ENCODE measurements around the gene ATXN1.

The ATXN1 gene

DNA sequence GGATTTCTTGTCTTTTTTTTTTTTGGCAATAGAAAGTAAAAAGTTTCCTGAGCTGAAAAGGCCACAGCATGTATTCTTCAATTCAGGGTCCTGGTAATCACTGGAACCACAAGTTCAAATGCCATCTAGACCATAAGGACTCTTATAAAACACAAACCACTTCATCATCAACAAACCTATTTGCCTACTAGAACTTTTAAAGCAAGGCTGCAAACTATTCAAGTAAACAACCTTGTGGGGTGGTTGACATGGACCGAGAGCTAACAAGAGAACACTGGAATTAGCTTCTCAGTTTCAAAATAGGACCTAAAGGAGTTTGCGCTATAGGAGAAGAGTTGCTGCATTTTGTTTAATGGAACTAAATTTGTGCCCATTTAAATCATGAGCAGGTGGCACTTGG, 215.9 kb downstream of the ATXN1 start:
- no peak for ATAC-seq (ENCODE audit: low read depth)

DNA sequence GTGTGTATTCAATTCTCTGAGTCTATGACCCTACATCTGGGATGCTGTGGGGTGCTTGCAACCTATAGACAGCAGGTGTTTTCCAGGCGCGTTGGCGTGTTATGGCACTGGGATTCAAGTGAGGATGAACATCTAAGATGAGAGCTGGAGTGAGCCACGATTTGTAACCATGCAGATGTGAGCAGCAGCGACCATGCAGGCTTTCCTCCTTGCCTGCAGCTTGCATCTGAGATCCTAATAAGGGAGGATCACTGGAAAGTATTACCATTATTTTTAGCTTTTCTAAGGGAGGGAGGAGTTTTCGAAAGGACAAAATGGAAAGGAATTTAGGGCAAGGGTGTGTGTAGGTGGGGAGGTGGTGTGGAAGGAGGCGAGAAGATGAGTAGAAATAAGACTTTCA, 216.7 kb downstream of the ATXN1 start:
- ATAC-seq (ENCODE audit: low read depth) = no peak
- Histone ChIP-seq H3K36me3 (ENCODE audit: low read depth) (no peaks in the 10 kb centered on the region), H3K27me3 (ENCODE audit: insufficient read depth, poor library complexity, severe bottlenecking) (no peaks in the 10 kb centered on the region), H3K4me1 (ENCODE audit: insufficient read depth, poor library complexity, severe bottlenecking) (no peaks in the 10 kb centered on the region), H3K27ac (ENCODE audit: poor library complexity, severe bottlenecking) (no peak overlapping the region), H3K4me3 (ENCODE audit: severe bottlenecking) (no peak overlapping the region), H3K9me3 (ENCODE audit: severe bottlenecking) (no peaks in the 10 kb centered on the region)
- no peak for DNase-seq (ENCODE audit: low spot score)
- TF ChIP-seq, protein P1, sequence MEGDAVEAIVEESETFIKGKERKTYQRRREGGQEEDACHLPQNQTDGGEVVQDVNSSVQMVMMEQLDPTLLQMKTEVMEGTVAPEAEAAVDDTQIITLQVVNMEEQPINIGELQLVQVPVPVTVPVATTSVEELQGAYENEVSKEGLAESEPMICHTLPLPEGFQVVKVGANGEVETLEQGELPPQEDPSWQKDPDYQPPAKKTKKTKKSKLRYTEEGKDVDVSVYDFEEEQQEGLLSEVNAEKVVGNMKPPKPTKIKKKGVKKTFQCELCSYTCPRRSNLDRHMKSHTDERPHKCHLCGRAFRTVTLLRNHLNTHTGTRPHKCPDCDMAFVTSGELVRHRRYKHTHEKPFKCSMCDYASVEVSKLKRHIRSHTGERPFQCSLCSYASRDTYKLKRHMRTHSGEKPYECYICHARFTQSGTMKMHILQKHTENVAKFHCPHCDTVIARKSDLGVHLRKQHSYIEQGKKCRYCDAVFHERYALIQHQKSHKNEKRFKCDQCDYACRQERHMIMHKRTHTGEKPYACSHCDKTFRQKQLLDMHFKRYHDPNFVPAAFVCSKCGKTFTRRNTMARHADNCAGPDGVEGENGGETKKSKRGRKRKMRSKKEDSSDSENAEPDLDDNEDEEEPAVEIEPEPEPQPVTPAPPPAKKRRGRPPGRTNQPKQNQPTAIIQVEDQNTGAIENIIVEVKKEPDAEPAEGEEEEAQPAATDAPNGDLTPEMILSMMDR (IDR thresholded peaks at IDR 0.05; ENCODE audit: poor library complexity, severe bottlenecking) = no peak

More for the DNA sequence above, 215.9 kb downstream of the ATXN1 start:
- DNase-seq (ENCODE audit: low spot score) = no peak
- Histone ChIP-seq H3K4me1 (ENCODE audit: insufficient read depth, poor library complexity, severe bottlenecking) (no peaks in the 10 kb centered on the region), H3K27me3 (ENCODE audit: insufficient read depth, poor library complexity, severe bottlenecking) (no peaks in the 10 kb centered on the region), H3K9me3 (ENCODE audit: severe bottlenecking) (no peaks in the 10 kb centered on the region), H3K36me3 (ENCODE audit: low read depth) (no peaks in the 10 kb centered on the region), H3K27ac (ENCODE audit: poor library complexity, severe bottlenecking) (no peak overlapping the region), H3K4me3 (ENCODE audit: severe bottlenecking) (no peak overlapping the region)
- TF ChIP-seq, protein P1 (IDR thresholded peaks at IDR 0.05; ENCODE audit: poor library complexity, severe bottlenecking) = no peak

DNA sequence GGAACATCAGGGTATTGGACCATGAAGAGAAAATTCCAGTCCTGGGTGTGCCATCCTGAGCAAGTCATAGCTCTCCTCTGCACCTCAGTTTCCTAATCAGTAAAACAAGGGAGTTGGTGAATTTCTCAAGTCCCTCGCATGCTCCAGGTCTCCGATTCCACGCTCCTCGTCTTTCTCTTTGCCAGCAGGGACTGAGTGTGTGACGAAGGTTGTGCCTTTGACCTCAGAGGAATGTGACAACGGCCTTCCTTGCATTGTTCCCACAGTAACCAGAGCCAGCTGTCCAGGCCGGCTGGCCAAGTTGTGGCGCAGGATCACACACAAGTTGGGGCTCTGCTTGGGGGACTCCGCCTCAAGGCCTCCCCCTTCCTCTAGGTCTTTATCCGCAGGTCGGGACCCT, 217.3 kb downstream of the ATXN1 start:
- no peaks in the 10 kb centered on the region for H3K4me1 ChIP-seq (ENCODE audit: insufficient read depth, poor library complexity, severe bottlenecking)
- H3K27me3 ChIP-seq (ENCODE audit: insufficient read depth, poor library complexity, severe bottlenecking) = no peaks in the 10 kb centered on the region
- no peak overlapping the region for H3K4me3 ChIP-seq (ENCODE audit: severe bottlenecking)
- H3K9me3 ChIP-seq (ENCODE audit: severe bottlenecking) = no peaks in the 10 kb centered on the region
- H3K27ac ChIP-seq (ENCODE audit: poor library complexity, severe bottlenecking) = no peak overlapping the region
- H3K36me3 ChIP-seq (ENCODE audit: low read depth) = no peaks in the 10 kb centered on the region
- TF ChIP-seq, protein P1 (IDR thresholded peaks at IDR 0.05; ENCODE audit: poor library complexity, severe bottlenecking) = no peak
- ATAC-seq (ENCODE audit: low read depth) (no peak), DNase-seq (ENCODE audit: low spot score) (no peak)

DNA sequence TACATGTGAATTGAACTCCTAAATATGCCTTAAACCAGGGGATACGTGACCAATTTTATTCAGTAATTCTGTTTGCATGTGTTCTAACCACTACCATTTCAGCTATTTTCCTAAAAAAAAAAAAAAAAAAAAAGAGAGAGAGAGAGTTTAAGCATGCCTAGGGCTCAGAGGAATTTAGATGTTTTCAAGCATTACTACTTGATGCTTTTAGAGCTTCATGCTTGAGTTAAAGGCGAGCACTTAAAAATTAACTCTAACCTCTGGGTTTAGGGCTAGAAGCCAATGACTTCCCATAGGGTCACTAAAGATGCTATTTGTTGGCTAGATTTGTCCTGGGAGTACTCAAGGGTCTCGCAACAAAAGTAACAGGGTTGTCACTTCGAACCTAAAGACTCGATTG, 217.7 kb downstream of the ATXN1 start:
- no peak for DNase-seq (ENCODE audit: low spot score)
- no peaks in the 10 kb centered on the region for H3K27me3 ChIP-seq (ENCODE audit: insufficient read depth, poor library complexity, severe bottlenecking)

DNA sequence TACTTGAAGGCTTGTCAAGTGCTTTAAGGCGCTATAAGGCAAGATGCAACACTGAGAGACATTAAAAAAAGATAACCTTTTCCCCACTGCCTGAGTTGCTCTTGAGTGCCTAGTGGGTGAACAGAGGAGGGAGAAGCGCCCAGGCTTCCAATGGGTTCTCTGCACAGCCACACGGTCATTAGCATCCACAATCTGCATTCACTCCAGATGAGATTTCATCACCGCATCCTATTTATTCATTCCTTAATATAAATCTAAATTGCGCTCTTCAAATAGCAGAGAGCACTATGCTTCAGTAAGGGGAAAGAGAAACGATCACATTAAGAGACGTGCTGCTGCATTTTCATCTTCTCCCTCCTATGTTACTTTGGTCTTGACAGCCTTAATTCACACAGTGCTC, 219.2 kb downstream of the ATXN1 start:
- Histone ChIP-seq H3K36me3 (ENCODE audit: low read depth) (no peaks in the 10 kb centered on the region), H3K4me1 (ENCODE audit: insufficient read depth, poor library complexity, severe bottlenecking) (no peaks in the 10 kb centered on the region), H3K4me3 (ENCODE audit: severe bottlenecking) (no peak overlapping the region), H3K27me3 (ENCODE audit: insufficient read depth, poor library complexity, severe bottlenecking) (no peaks in the 10 kb centered on the region), H3K27ac (ENCODE audit: poor library complexity, severe bottlenecking) (no peak overlapping the region), H3K9me3 (ENCODE audit: severe bottlenecking) (no peaks in the 10 kb centered on the region)
- DNase-seq (ENCODE audit: low spot score) = no peak
- no peak for ATAC-seq (ENCODE audit: low read depth)
- TF ChIP-seq, protein P1 (IDR thresholded peaks at IDR 0.05; ENCODE audit: poor library complexity, severe bottlenecking) = no peak

More for the DNA sequence above, 217.7 kb downstream of the ATXN1 start:
- Histone ChIP-seq H3K4me3 (ENCODE audit: severe bottlenecking) (no peak overlapping the region), H3K4me1 (ENCODE audit: insufficient read depth, poor library complexity, severe bottlenecking) (no peaks in the 10 kb centered on the region), H3K27ac (ENCODE audit: poor library complexity, severe bottlenecking) (no peak overlapping the region), H3K9me3 (ENCODE audit: severe bottlenecking) (no peaks in the 10 kb centered on the region), H3K36me3 (ENCODE audit: low read depth) (no peaks in the 10 kb centered on the region)
- ATAC-seq (ENCODE audit: low read depth) = no peak
- TF ChIP-seq, protein P1 (IDR thresholded peaks at IDR 0.05; ENCODE audit: poor library complexity, severe bottlenecking) = no peak

Data from RWPE2 (cell line).